Measurements from ENCODE around the gene TRIM72.

- TF ChIP-seq POLR2AphosphoS5 (IDR thresholded peaks at IDR 0.05; ENCODE audit: low read depth, low read length) (no peak), ZNF274 (IDR thresholded peaks at IDR 0.05; ENCODE audit: borderline replicate concordance, extremely low read depth, low read length) (no peak), CHD2 (IDR thresholded peaks at IDR 0.05; ENCODE audit: low read length) (no peak), ATF2 (IDR thresholded peaks at IDR 0.05; ENCODE audit: low read length) (no peak), CEBPB (IDR thresholded peaks at IDR 0.05; ENCODE audit: low read depth, low read length) (no peak), BCL11A (IDR thresholded peaks at IDR 0.05; ENCODE audit: low read depth in 2 of 2, low read length in 2 of 2) (no peak), HDAC2 (IDR thresholded peaks at IDR 0.05; ENCODE audit: borderline replicate concordance in 1 of 2, low read depth in 2 of 2, low read length in 2 of 2) (no peak), TAF1 (IDR thresholded peaks at IDR 0.05; ENCODE audit: low read depth, low read length) (no peak), YY1 (IDR thresholded peaks at IDR 0.05; ENCODE audit: low read depth, low read length) (no peak), EZH2 (IDR thresholded peaks at IDR 0.05; ENCODE audit: low read depth, low read length, severe bottlenecking) (no peak), POLR2A (IDR thresholded peaks at IDR 0.05; ENCODE audit: control extremely low read depth in 1 of 2, low read depth in 2 of 2, low read length in 2 of 2) (no peak), EP300 (IDR thresholded peaks at IDR 0.05; ENCODE audit: borderline replicate concordance in 1 of 2, low read depth in 2 of 2, low read length in 2 of 2) (no peak)
- TF ChIP-seq, protein P1, sequence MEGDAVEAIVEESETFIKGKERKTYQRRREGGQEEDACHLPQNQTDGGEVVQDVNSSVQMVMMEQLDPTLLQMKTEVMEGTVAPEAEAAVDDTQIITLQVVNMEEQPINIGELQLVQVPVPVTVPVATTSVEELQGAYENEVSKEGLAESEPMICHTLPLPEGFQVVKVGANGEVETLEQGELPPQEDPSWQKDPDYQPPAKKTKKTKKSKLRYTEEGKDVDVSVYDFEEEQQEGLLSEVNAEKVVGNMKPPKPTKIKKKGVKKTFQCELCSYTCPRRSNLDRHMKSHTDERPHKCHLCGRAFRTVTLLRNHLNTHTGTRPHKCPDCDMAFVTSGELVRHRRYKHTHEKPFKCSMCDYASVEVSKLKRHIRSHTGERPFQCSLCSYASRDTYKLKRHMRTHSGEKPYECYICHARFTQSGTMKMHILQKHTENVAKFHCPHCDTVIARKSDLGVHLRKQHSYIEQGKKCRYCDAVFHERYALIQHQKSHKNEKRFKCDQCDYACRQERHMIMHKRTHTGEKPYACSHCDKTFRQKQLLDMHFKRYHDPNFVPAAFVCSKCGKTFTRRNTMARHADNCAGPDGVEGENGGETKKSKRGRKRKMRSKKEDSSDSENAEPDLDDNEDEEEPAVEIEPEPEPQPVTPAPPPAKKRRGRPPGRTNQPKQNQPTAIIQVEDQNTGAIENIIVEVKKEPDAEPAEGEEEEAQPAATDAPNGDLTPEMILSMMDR (IDR thresholded peaks at IDR 0.05; ENCODE audit: control extremely low read depth in 1 of 3, insufficient read depth in 1 of 3, low read depth in 1 of 3, low read length in 3 of 3) = no peak
Observed at GRCh38 chr16:31276600-31276999, 62.7 kb downstream of the TRIM72 start.

Data from H1 (cell line).